GM21526 (cell line): ENCODE results near the gene ZNF511.

ENCODE experiments used
- ATAC-seq: cut with Tn5 transposase; IDR thresholded peaks from one replicate; pipeline ENCODE4 v1.9.1; 2021; ENCODE audit warnings: moderate library complexity; ENCODE audit not compliant: unreplicated experiment, low FRiP score

ZNF511 gene

DNA sequence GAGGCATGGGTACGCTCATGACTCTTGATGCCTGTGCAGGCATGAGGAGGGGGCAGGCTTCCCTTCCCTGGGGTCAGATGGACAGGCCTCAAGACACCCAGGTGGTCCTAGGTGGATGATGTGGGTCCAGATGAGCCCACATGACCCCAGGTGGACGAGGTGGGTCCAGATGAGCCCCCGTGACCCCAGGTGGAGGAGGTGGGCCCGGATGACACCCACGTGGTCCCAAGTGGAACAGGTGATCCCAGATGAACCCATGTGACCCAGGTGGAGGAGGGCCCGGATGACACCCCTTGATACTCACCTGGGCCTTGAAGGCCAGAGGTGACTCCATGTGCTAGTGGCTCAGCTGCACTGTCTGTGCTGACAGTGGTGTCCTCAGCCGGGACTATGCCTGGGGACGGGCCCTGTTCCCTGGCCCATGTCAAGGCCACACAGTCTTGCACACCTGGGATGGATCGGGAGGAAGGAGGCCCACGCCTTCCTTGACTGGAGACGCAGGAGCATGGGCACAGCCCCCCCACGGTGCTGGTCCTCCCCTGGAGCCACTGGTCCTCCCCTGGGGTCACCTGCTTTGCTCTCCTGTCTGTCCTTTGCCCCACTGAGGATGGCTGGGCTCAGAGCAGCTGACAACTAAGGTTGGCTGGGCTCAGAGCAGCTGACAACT, 41.7 kb downstream of the ZNF511 start:
- no peak for ATAC-seq

DNA sequence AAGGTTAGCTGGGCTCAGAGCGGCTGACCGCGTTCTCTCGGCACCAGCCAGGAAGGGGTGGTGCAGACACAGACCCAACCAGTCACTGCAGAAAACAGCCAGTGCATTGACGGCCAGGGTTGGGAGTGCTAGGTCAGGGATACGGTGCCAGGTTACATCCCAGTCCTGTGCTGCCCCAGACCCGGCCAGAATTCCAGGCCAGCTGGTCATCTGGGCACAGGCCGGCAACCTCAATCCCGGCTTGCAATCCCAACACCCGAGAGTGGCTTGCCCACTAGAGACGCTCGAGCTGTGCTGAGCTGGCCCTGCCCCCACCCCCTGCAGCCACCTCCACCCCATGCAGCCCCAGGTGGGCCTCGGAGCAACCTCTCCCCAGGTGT, 42.2 kb downstream of the ZNF511 start:
- no peak for ATAC-seq

DNA sequence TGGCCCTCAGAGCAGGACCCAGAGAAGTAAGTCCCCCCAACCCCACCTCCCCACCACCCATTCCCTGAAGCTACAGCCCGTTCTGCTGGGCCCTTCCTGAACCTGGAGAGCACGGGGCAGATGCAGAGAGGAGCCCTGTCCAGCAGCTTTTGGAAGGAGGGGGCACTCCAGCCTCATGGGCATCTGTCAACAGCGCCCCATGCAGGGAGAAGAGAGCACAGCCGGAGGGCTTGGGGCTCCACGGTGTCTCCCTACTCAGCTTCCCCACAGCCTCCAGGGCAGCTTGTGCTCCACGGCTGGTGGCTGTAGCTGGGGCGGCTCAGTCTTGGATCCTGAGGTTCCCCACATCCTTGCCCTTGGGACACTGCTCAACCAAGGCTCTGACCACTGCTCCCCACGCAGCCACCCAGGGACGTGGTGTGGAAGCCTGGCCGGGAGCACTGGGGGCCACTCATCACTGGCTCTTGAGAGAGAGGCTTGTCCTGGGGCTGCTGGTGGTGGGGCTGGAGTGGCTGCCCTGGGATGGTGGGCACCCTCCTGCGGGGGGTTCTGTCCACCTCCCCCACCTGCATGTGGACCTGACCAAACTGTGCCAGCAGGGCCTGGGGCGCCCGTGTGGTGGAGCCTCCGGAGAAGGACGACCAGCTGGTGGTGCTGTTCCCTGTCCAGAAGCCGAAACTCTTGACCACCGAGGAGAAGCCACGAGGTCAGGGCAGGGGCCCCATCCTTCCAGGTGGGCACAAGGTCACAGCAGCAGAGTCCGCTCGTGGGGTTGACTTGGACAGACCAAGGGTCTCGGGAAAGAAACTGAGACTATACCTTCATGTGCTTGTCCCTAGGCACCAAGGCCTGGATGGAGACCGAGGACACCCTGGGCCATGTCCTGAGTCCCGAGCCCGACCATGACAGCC, 42.9 kb downstream of the ZNF511 start:
- no peak for ATAC-seq

DNA sequence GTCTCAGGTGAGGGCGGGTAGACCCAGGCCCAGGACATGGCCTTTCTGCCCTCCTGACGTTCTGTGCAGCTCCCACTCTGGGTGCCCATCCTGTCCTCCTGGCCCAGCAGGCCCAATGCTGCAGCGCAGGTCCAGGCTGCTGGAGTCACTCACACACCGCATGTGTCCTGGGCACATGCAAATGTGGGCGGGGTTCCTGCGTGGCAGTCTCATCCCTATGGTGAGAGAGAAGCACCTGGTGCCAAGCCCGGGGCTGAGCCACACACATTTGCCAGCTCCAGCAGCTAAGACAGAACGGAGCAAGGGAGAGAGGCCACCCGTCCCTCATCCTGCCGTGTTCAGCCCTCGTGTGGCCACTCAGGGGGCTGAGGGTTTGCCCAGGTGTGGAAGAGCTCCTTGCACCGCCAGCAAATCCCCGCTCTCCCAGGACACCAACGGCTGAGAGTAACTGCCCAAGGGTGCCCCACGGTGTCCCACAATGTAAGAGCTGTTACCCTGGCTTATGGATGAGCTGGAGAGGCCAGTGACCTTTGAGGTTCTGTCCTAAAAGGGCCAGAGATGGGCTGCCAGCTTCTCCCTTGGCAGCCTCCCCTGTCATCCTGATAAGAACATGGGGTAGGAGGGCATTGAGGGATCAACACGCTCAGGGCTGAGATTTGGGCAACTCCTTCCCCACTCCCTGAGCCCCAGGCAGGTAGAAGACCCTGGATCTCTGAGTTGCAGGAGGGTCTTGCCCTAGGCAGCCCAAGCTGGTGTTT, 44.7 kb downstream of the ZNF511 start:
- no peak for ATAC-seq

DNA sequence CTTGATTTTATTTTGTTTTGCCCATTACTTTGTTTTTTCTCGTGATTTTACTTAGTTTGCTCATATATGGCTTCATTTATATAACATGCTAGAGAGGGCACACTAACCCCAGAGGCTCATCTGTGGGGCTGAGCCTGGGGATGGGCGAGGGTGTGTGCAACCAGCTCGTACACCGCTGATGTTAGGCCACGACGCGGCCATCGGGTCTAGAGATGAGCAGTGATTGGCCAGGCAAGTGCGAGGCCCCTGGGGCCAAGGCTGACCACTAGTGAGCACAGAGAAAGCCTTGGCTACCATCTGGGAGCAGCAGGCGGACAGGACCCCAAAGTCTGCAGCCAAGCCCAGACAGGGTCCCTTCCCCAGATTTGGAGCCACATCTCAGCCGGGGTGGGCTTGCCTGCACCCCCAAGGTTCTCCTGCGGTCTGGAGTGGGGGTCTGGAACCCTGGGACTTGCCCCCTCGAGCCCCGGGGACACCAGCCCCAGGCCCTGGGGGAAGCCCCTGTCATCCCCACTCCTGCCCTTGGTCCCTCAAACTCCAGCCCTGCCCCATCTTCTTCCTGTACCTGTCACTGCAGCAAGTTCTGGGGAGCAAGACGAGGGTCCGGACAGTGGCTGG, 45.4 kb downstream of the ZNF511 start:
- ATAC-seq = no peak

DNA sequence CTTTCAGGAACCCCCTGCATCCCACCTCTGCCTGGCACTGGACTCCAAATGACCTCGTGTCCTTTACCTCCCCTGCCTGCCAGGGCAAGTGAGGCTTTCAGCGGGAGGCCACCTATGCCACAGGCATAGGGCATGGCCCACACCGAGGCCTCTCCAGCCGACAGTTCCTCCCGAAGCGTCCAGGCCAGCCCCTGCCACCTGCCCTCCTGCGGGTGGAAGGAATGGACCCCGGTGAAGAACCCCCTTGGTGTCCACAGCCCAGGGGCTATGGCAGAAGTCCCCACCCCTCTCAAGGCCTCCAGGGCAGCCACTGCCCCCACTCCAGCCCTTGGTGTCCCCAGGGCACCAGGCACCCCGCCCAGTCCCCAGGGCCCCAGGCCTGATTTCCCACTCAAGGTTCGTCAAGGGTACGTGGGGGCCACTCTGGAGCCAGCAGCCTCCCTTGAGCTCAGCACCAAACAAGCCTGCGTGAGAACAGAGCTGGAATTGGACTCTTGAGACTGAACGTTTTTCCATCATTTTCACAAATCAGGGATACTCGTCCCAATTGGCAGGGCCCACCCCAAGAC, 46.0 kb downstream of the ZNF511 start:
- no peak for ATAC-seq

DNA sequence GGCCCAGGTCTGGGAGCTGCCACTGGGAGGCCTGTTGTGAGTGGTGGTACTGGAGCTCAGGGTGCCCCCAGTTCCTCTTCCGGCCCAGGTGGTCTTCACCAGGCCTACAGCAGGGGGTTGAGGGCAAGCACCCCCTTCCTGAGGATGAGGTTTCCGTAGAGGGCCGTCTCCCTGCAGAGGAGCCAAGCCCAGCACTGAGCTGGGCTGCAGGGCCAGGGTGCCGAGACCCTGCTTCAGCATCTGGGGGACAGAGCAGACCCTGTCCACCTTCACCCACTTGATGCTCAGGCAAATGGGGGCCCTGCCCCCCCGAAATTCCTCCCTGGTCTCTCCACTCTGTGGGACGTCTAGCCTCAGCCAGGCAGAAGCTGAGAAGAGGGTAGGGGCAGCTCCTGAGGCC, 46.6 kb downstream of the ZNF511 start:
- ATAC-seq = no peak

DNA sequence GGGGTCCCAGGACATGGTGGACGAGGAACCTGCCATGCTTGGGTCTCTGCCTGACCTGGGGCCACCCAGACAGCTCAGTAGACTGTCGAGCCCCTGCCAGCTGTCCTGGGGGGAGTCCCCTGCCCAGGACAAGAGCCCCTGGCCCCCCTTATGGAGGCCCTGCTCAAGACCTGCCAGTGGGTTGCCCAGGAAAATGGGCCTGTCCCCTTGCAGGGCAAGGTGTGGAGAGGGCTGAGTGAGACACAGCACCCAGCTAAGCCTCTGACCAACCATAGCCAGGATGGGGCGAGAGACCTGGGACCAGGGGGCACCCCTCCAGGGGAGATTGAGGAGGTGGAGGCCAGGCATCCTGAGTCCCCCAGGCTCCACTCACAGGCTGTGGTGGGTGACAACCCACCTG, 47.3 kb downstream of the ZNF511 start:
- no peak for ATAC-seq

DNA sequence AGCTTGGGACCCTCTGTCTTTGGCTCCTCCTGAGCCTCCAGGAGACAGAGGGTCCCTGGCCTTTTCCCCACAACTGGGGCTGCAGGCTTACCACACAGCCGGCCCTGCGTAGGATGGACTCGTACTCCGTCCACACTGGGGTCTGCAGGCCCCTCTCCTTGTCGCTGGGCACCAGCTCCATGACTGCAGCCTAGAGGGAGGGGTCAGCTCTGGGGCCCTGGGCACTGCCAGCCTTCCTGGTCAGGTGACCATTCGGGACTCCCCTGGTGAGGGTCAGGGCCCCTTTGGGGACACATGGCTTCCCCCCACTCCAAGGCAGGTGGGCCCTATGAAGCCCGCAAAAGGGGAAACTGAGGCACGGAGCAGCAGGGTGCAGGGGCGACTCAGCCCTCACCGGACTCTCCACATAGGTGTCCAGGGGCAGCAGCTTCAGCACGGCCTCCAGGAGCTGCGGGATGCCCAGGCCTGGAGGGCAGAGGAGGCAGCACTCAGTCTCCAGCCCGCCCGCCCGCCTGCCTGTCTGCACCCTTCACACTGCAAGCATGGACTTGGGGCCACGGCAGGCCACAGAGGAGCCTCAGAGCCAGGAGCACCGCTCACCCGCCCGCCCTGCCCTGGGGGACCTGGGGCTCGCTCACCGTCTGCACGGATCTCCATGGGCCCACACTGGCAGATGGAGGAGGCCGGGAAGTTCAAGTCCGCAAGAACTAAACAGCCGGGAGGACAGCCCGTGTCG, 48.0 kb downstream of the ZNF511 start:
- ATAC-seq = no peak

DNA sequence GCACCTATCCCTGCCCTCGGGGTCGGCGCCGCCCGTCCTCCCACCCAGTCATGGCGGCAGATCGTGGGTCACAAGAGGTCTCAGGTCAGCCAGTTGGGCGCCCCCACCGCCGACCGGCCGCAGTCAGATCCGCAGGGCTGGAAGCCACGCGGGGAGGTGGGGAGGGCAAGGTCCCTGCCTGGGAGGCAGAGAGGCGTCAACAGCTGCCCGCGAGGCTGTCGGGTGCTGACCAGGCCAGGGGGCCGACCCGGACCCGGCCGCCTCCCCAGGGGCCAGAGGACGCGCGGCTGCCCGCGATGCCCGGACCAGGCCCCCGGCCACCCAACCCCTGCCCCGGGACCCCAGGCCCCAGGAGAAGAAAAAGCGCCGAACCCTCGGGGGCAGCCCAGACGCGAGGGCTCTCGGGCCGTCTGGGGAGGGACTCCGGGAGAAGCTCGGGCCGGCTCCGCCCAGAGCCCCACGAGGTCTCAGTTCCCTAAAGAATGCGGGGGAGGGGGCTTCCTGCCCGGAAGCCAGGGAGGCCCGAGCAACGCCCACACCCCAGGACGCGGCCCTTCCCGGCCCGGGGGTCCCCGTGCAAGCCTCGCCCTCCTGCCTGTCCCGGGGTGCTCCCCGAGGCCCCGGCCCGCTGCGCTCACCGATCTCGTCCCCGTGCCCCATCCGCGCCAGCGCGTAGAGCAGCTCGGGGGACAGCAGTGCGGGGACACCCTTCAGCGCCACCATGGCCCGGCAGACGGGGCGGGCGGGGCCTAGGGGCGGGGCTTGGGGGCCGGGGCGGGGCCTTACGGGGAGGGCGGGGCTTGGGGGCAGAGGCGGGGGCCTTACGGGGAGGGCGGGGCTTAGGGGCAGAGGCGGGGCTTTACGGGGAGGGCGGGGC, 48.8 kb downstream of the ZNF511 start, which contains the start of gene FUOM:
Gene FUOM (minus strand): TSS at position 735 of the 877 bp plus-strand sequence. CDS start 12 bp downstream, at position 723.
- ATAC-seq = peak; percentile 56

DNA sequence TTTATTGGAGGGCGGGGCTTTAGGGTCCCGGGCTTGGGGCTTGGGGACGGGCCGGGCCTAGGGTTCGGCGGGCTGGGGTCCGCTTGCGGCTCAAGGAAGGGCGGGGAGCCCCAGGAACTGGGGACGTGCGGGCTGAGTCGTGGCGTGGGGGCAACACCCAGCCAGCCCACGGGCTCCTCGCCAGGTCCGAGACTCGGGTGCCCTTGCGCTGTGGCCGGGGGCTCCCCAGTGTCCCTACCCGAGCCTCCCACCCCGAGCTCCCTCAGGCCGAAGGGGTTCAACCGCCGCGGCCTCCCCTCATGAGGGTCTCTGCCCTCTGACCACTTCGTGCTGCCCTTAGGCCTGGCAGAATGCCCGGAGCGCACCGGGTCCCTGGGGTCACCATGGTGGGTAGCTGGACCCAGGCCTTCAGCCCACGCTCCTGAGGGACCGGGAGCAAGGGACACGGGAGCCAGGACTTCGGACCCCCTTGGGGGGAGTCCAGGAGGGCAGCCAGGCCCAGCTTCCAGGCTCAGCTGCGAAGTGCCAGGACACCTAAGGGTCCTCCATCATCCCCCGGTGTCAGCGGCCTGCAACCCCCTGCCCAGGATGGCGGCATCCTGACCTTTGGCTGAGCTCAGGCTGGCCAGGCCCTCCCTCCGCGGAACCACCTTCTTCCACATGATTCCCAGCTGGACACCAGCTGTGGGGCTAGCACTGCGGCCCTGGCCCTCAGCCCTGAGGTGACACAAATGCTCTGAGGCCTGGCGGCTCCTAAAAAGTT, 49.6 kb downstream of the ZNF511 start:
- ATAC-seq = no peak

DNA sequence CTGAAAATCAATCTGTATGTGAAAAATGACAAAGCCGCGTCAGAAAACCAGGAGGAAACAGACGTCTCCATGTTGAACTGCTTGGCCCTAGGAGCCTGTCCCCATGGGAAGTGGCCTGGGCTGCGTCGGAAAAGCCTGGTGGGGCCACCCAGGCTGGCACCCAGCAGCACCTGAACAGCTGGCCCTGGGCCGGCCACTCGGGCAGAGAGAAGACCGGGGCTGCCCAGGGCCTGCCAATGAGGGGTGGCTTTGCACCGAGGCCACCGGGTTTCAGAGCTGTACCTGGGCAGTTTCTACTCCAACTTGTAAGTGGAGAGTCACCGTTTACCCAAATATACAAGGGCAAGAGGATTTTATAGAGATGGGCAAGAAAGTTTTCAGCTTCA, 50.2 kb downstream of the ZNF511 start:
- ATAC-seq = no peak

DNA sequence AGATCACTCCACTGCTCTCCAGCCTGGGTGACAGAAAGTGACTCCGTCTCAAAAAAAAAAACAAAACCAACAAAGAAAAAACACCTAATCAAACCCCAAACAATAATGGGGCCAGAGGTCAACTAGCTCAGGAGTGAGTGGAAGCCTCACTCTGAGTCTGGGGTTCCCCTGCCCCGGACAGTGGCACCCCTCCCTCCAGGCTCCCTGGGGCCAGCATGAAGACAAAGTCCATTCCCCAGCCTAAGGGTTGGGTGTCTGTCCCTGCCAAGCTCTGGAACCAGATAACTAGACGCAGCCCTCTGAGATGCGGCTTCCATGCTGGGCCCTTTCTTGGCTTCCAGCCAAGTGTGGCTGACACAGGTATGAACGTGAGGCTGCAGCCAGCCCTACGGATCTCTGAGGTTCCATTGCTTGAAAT, 50.8 kb downstream of the ZNF511 start:
- ATAC-seq = no peak

DNA sequence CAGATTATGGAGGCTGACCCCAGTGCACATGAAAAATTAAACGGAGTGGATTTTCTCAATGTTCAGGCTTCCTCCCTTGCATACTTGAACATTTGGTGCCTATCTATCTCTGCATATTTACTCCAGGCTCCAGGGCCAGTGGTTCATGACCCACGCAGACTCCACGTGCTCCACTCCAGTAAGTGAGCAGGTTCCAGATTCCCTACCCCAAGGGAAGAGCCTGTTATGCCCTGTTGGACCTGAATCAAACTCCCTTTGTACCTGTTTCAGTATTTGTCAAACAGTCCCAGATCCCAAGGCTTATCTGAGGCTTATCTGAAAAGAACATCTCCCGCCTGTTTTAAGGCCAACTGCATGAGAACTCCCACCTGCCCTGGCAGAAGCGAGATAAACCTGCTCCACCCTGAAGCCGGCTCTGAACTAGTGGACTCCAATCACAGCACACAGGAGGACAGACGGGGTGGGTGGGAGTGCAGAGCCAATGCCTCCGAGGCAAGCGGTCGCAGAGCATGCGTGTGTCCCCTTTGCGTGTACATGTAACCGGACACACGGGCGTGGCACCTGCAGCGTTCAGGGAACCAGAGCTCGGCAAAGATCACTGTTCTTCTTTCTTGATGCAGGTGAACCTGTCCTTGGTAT, 51.4 kb downstream of the ZNF511 start:
- no peak for ATAC-seq

DNA sequence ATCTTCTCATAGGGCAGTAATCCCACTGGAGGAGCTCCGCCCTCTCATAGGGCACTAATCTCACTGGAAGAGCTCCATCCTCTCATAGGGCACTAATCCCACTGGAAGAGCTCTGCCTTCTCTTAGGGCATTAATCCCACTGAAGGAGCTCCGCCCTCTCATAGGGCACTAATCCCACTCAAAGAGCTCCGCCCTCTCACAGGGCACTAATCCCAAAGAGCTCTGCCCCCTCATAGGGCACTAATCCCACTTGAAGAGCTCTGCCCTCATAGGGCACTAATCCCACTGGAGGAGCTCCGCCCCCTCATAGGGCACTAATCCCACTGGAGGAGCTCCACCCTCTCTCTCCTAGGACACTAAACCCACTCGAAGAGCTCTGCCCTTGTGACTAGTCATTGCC, 52.5 kb downstream of the ZNF511 start:
- no peak for ATAC-seq

DNA sequence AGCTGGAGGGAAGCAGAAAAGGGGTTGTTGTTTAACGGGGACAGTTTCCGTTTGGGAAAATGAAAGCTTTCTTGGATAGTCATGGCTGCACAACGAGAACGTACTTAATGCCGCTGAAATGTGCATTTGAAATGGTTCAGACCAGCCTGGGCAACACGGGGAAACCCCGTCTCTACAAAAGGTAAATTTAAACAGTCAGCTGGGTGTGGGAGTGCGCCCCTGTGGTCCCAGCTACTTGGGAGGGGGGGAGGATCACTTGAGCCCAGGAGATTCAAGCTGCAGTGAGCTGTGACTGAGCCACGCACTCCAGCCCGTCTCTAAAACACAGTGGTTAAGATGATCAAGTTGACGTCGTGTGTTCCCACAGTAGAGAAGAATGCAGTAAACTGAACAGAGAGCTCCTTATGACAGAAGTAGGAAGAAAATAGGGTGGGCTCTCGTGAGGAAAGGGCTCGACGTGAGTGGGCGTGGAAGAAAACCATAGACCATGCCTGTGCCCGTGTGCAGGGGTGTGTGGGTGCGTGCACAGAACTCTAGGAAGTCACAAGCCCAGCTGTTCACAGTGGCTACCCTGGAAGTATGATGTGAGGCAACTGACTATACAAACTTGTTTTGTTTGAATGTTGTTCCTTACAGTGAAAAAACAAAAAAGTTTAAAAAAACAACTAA, 53.2 kb downstream of the ZNF511 start:
- ATAC-seq = no peak
